Measurements from ENCODE around the gene MYO10.

The MYO10 gene

GRCh38 chr5:16916262-16916878 lies 19.7 kb downstream of the MYO10 start:
- no peak for DNase-seq (ENCODE audit: low read depth in 2 of 2)

DNA sequence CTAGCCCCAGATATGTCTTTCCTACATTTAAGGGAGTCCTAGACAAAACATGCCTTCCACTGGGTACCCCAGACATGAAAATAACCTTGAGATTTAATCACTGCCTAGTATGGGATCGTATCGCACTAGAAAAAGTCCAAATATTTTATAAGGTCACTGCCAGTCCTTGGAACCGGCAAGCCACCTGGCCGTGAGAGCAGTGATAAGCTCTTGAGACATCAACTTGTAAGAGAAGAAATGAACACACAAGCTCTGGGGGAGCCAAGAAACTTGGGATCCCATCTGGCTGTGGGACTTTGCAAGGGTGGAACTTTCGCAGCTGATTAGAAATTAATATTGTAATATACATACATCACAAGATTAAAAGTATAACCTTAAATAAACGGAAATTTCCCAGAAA lies 21.5 kb downstream of the MYO10 start:
- DNase-seq (ENCODE audit: low read depth in 2 of 2): no peak

- DNase-seq (ENCODE audit: low read depth in 2 of 2): no peak
Observed at GRCh38 chr5:16914108-16914435, 22.0 kb downstream of the MYO10 start.

- no peak for DNase-seq (ENCODE audit: low read depth in 2 of 2)
Observed at GRCh38 chr5:16913187-16914107, 22.6 kb downstream of the MYO10 start.

GRCh38 chr5:16912080-16912479 lies 24.0 kb downstream of the MYO10 start:
- DNase-seq (ENCODE audit: low read depth in 2 of 2): no peak

DNA sequence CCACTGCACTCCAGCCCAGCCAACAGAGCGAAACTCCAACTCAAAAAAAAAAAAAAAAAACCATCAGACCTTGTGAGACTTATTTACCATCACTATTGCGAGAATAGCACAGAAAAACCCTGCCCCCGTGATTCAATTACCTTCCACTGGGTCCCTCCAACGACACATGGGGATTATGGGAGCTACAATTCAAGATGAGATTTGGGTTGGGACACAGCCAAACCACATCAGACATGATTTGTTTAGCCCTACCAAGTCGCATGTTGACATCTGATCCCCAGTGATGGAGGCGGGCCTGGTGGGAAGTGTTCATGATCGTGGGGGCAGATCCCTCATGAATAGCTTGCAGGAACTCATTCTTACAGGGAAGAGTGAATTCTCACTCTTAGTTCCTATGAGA lies 26.6 kb downstream of the MYO10 start:
- no peak for DNase-seq (ENCODE audit: low read depth in 2 of 2)

DNA sequence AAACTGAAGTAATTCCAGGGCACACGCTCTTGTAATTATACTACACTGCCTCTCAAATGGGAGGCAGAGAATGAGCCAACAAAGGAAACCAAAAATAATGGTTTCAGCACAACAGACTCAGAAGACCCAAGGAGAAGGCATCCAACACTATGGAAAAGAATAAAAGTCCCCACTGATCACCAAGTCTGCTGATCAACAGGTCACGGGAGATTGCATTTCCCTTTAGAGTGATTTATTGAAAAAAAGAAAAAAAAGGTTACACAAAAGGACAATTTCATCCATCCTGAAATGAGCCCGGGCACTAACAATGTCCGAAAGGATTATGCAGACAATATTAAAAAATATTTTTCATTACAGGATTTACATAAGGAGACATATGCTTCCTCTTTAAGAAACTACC lies 28.8 kb downstream of the MYO10 start:
- DNase-seq (ENCODE audit: low read depth in 2 of 2): no peak

DNA sequence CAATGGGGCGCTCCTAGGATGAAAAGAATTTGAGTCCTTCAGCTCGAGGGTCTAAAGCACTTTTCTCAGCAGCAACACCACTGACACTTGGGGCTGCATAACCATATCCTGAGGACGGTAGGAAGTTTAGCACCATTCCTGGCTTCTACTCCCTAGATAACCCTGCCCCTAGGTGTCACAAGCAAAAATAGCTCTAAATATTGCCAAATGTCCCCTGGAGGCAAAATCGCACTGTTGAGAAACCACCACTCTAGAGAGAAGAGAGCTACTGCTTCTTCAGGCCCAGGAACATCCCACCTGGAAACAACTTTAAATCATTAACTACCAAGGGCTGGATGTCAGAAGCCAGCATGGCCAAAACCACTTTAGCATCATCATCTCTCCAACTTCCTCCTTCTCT lies 29.8 kb downstream of the MYO10 start:
- no peak for DNase-seq (ENCODE audit: low read depth in 2 of 2)

- no peak for DNase-seq (ENCODE audit: low read depth in 2 of 2)
Observed at GRCh38 chr5:16903480-16904300, 32.4 kb downstream of the MYO10 start.

DNA sequence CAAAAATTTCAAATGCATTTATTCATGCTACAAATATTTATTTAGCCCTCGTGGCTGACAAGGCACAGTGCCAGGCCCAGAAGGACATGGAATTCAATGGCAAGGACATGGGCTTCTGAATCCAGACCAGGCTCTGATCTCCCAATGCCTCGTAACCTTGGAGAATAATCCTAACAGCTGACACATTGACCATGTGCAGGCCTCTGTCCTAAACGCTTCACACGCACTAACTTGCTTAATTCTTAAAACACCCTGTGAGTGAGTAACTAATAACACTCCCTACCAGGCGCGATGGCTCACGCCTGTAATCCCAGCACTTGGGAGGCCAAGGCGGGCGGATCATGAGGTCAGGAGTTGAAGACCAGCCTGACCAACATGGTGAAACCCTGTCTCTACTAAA lies 33.2 kb downstream of the MYO10 start:
- no peak for DNase-seq (ENCODE audit: low read depth in 2 of 2)

DNA sequence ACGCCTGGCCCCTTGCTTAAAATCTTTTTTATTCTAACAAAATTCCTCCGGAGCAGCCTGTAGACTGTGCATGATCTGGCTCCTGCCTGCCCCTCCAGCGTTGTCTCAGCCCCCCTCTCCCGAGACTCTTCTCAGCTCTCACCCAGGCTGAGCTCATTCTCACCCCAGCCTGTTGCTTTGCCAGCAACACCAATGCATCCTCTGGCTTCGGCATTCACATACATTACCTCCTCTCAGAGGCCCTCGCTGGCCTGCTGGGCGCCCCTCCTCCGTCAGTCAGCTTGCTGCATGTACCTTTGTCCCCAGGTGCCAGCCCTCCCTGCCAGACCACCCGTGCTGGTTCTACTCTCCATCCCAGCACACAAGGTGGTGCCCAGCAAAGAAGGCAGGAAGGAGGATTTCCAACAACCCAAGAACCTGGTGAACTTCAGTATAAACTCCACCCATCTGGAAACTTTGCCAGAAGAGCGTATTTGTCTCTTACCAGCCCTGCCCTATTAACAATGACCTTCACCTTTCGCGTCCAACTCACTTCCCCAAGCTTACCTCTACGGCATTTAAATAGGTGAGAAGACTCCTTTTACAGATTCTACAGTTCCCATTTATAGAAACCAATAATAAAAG lies 35.0 kb downstream of the MYO10 start:
- no peak for DNase-seq (ENCODE audit: low read depth in 2 of 2)

DNA sequence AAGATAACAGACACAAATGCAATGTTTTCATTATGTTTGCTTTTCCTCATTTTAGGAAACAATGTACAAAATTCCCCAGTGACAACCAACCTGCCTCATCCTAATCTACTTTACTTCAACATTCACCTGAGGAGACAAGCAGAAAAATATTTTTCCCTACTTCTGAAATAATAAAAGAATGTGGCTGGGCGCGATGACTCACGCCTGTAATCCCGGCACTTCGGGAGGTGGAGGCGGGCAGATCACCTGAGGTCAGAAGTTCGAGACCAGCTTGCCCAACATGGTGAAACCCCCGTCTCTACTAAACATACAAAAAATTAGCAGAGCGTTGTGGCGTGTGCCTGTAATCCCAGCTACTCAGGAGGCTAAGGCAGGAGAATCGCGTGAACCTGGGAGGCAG lies 36.9 kb downstream of the MYO10 start:
- no peak for DNase-seq (ENCODE audit: low read depth in 2 of 2)

- DNase-seq (ENCODE audit: low read depth in 2 of 2): no peak
Observed at GRCh38 chr5:16897800-16898199, 38.3 kb downstream of the MYO10 start.

DNA sequence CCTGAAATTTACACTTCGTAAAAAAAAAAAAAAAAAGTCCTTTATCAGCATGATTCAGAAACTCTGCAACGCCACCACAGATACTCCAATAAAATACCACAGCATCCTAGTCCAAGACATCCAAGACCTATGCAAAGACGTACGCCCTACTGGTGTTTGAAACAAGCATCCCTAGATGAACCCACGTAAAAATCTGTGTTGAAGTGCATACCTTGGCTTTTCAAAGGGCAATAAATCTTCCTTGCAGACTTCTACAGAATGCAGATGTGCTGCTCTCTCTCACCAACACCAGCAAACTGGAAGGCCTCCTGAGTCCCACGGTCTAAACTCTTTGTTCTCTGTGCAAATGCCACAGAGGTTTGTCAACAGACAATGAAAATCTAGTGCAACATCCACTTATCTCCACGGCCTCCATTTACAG lies 38.8 kb downstream of the MYO10 start:
- no peak for DNase-seq (ENCODE audit: low read depth in 2 of 2)

DNA sequence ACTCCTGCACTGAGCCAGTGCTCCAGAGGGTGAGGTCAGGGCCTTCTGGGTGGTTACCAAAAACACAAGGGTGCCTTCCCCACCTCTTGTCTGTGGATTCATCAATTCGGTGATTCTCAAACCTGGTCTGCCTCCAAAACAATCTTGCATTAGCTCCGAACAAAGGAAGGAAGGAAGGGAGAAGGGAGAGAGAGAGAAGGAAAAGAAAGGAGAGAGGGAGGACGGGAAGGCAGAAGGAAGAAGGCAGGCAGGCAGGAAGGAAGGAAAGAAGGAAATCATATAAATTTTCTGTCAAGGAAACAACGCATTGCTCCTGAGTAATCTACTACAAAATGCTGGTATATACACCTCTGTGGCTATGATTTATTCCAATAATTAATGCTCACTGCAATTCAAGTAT lies 39.3 kb downstream of the MYO10 start:
- DNase-seq (ENCODE audit: low read depth in 2 of 2): no peak

- DNase-seq (ENCODE audit: low read depth in 2 of 2): no peak
Observed at GRCh38 chr5:16894236-16895057, 41.6 kb downstream of the MYO10 start.

- DNase-seq (ENCODE audit: low read depth in 2 of 2): no peak
Observed at GRCh38 chr5:16891033-16891432, 45.1 kb downstream of the MYO10 start.

GRCh38 chr5:16889972-16890519 lies 46.0 kb downstream of the MYO10 start:
- no peak for DNase-seq (ENCODE audit: low read depth in 2 of 2)

DNA sequence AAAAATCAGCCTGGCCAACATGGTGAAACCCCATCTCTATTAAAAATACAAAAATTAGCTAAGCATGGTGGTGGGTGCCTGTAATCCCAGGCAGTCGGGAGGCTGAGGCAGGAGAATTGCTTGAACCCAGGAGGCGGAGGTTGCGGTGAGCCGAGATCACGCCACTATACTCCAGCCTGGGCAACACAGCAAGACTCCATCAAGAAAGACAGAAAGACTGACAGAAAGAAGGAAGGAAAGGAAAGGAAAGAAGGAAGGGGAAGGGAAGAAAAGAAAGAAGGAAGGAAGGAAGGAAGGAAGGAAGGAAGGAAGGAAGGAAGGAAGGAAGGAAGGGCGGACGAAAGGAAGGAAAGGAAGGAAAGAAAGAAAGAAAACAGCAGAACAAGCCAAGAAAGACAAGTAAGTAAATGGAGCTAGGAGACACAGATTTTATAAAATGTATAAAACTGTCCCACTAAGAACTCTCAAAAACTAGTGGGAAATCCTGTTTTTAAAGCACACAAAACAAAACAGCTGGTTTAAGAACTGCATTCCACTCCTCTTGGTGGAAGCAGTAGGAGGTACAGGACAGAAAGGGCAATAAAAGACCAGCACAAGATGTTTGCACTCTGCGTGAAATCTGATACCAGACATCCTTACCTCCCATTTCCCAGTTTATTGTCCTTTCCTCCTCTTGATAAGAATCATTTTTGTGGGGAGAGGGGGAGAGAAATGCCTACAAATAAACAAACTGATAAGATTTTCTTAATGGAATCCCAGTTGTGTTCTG lies 46.7 kb downstream of the MYO10 start:
- no peak for DNase-seq (ENCODE audit: low read depth in 2 of 2)

DNA sequence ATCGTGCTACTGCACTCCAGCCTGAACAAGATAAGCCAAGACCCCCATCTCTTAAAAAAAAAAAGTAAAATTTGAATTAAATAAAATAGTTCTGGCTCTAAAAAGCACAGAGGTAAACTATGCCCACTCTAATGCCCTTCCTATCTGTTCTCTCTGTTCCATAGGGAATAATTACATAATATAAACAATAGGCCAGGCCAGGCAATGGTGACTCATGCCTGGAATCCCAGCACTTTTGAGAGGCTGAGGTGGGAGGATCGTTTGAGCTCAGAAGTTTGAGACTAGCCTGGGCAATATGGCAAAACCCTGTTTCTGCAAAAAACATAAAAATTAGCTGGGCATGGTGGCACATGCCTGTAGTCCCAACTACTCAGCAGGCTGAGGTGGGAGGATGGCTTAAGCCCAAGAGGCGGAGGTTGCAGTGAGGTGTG lies 47.4 kb downstream of the MYO10 start:
- DNase-seq (ENCODE audit: low read depth in 2 of 2): no peak
